Activated CD4-positive, alpha-beta T cell treated with anti-CD3 and anti-CD28 coated beads, Interleukin-10, Interleukin-2, amounts not matched to agents 100 ng/mL and 50 ng/mL, durations not matched to agents 16 hours and 8 hours (primary cell): ENCODE measurements around the gene PDXK.

Source experiments
- DNase-seq: peaks from one replicate; pipeline ENCODE4 v3.0.0-alpha.2; 2020

PDXK gene

DNA sequence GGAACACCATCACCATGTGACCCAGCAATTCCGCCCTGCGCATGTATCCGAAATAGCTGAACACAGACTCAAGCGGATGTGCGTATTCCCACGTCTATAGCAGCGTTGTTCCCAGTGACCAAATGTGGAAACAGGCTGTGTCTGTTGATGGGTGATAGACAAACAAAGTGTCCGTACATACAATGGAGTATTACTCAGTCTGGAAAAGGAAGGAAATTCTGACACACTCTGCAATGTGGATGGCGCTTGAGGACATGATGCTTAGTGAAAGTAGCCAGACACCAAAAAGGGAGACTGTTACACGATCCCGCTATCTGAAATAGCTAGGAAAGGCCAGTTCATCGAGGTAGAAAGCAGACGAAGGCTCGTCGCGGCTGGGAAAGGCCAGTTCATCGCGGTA lies 25.8 kb downstream of the PDXK start:
- DNase-seq: no peak

- DNase-seq: no peak
These were observed 27.0 kb downstream of the PDXK start for GRCh38 chr21:43745772-43746517.

- DNase-seq: no peak
These were observed 29.7 kb downstream of the PDXK start for GRCh38 chr21:43748622-43749021.

GRCh38 chr21:43749651-43750262 lies 30.8 kb downstream of the PDXK start:
- DNase-seq: no peak

GRCh38 chr21:43750339-43751033 lies 31.6 kb downstream of the PDXK start:
- DNase-seq: no peak

DNA sequence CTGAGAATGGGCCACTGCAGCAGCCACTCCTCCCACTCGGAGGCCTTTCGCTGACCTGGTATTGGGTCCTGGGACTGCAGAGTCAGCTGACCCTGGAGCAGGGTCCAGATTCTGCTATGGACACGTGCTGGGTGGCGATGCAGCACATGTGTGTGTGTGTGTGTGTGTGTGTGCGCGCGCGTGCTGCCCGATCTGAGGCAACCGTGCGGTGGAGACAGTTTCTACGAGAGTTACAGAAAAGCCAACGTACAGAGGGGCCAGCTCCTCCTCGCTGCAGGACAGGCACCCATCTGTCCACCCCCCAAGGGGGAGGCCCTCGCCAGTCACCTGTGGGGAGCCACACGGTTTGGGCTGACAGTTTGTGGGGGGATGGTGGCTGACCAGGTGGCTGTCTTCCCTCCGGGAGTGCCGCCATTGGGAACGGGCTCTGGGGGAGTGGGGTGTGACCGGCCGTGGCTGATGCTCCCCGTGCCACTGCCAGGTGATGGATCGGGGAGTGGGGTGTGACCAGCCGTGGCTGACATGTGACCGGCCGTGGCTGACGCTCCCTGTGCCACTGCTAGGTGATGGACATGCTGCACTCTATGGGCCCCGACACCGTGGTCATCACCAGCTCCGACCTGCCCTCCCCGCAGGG lies 33.1 kb downstream of the PDXK start:
- DNase-seq: no peak

GRCh38 chr21:43752758-43753438 lies 34.0 kb downstream of the PDXK start:
- no peak for DNase-seq

DNA sequence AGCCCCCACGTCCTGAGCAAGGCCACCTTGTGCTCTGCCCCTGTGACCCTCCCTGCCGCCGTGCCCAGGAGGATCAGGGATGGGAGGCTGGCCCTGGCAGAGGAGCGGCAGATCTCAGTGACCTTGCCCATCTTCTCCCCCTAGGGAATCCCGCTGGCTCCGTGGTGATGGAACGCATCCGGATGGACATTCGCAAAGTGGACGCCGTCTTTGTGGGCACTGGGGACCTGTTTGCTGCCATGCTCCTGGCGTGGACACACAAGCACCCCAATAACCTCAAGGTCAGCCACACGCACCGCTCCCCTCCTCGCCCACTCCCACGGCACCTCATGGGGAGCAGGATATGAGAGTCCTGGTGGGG lies 34.5 kb downstream of the PDXK start:
- DNase-seq: no peak

DNA sequence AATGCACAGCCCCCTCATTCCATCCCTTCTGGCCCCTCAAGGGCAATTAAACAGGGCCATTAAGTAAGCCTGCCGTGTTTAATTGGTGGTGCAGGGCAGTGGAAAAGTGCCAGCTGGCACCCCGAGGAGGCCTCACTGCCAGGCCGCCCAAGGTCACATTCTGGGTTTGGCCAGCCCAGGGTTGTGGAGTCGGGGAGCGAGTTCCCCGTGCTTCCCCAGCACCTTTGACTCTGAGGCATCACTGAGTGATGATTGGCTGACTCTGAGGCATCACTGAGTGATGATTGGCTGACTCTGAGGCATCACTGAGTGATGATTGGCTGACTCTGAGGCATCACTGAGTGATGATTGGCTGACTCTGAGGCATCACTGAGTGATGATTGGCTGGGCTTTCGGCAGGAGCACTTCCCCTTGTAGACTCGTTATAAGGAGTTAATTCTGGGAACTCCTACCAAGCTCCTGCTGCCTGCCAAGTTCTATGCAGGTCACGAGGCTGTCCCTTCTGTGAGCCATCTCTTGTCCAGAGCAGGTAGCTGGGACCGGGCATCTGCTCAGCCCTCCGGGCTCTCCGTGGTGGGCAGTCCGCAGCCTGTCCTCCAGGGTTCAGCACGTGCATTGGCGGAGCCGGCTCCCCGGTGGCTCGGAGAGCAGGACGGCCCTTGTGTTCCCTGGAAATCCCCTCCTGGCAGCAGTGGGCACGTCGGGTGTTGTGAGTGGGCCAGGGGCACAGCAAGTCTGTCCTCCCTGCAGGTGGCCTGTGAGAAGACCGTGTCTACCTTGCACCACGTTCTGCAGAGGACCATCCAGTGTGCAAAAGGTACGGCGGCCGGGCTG lies 36.2 kb downstream of the PDXK start:
- DNase-seq: no peak

DNA sequence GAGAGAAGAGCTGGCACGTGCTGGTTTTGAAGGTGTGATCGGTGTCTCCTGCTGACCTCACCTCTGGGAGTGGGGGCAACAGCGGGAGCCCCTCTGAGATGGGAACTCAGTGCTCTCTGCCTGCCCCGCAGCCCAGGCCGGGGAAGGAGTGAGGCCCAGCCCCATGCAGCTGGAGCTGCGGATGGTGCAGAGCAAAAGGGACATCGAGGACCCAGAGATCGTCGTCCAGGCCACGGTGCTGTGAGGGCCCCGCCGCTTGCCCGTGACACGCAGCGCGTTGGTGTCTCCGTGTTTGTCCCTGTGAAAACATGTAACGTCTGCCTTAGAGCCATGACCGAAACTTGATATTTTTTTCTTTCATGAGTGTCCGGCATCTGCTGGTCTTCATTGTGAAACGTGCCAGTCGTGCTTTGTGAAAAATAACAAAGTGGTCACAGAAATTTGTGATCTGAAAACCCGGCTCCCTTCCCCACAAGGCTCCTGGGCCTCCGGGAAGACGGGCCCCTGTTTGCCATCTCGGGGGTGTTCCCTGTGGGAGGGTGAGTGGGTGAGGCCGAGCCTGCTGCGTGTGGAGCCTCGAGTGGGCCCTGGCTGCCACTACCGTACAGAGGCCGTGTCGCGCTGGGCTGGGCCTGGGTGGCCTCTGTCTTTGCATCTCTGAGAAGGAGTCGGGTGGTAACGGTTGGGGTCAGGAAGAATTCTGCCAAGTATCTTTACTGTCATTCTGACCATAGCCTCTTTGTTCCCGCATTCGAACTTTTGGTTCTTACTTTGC lies 37.1 kb downstream of the PDXK start:
- no peak for DNase-seq

DNA sequence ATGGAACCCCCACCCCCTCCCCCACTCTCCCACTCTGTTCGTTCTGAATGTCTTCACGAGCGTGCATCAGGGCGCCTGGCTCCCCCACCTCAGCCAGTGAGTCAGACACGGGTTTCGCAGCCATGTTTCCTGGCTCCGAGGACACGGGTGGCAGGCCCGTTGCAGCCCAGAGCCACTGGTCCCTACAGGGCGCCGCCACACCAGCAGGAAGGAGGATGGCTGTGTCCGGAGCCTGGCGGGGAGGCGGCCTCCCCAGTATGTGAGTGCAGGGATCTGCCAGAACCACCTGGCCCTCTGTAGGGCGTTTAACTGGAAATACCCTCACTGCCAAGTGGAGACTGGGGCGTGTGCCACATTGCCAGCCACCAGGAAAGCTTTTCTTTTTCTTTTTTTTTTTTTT lies 38.7 kb downstream of the PDXK start:
- no peak for DNase-seq

DNA sequence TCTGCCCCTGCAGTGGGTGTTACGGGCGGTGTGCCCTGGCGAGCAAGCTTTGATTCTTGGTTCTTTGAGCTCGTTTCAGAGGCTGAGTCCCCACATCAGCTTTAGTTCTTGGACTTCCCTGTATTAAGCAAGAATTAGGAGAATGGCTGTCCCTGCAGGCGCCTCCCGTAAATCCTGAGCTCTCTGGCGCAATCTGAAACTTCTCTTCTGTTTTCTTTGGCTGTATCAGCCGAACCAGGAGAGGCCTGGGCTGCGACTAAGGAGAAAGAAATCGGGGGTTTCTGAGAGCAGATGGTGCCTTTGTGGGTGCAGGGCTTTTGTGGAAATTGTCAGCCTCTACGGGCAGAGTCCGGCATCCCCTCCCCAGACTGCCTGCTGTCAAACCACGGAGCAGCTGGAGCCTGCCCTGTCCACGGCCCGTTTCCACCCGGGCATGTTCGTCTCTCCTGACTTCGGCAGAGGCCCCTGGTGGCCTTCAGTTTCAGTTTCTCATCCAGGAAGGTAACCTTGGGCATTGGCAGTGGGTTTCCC lies 39.2 kb downstream of the PDXK start:
- DNase-seq: no peak

DNA sequence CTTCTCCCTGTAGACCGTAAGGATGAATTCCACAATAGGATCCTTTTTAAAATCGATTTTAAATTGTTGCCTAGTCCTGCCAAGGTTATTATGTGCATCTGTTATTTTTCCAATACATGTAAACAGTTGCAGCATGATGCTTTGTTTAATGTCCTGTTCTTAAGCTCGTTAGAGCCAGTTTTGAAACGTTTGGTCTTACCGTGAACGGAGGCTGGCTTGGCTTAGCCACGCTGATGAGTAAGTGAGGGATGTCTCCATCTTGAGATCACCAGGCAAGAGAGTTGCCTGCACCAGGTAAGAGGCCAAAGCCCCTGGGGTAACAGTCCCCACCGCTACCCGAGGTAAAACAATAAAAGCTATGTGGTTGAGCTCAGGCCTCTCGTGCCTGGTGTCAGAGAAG lies 39.9 kb downstream of the PDXK start:
- no peak for DNase-seq

DNA sequence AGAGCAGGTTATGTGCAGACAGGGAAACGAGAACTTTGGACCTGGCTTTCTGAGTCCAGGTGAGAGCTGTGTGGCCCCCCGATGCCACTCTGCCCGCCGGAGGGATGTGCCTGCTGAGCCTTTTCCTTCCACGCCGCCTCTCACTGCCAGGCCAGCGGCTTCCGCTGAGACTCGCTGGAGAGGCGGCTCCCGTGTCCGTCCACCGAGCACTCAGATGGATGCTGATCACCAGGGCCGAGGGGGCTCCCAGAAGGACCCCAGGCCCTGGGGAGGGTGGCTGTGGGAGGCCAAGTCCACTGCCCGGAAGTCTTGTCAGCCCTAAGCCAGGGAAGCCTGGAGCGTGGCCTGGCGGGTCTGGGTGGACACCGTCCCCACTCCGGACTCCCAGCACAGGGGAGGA lies 40.7 kb downstream of the PDXK start:
- DNase-seq: no peak

DNA sequence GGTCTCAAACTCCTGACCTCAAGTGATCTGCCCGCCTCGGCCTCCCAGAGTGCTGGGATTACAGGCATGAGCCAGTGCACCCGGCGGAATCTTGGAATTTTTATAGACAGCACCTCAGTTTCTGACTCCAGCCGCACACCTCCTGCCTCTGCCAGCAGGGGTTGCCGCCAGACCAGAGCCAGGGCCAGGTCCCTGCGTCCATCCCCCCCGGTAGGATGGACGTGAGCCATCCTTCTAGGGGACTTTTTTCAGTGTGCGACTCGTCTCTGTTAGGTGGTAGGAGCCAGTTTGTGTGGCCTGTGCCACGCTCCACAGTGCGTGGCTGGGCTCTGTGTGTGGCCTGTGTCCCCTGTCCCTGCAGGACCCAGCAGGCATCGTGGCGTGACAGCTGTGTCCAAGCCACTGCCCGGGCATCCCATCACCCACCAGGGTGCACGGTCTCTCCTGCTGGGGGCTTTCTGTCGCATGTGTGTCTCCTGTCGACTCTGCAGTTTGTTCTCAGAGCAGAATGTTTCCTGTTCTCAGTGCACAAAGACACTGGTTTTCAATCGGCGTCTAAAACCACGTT lies 41.5 kb downstream of the PDXK start:
- no peak for DNase-seq

DNA sequence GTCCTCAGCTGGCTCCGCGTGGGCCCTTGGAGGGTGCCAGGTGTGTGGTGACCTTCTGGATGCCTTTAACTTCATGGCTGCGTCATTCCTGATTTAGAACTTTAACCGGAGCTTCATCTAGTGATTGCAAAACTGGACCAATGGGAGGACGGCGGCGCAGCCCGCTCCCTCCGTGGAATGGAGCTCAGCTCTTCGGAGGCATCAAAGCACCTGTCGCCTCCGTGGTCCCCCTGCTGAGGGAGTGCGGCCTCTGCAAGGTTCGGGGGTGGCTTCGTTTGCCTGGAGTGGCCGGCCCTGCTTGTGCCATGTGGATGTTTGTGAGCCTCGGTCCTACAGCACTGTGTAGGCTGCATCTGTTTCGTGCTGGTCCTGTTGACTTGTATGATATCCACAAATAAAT lies 43.0 kb downstream of the PDXK start:
- no peak for DNase-seq

GRCh38 chr21:43762303-43763128 lies 43.6 kb downstream of the PDXK start:
- no peak for DNase-seq

- no peak for DNase-seq
These were observed 45.1 kb downstream of the PDXK start for GRCh38 chr21:43763901-43764523.
